ENCODE results near the gene ZMYM4. TPM values are rescaled to one million over a fixed set of nuclear protein-coding genes. Genes with fewer than 3 reads are reported as not detected.

Gene ZMYM4
- total and polyA plus RNA-seq, 10 of the 15 experiments (the other 5 are each of a cell fraction or from before 2014, with no cell fraction given) = 8.0 to 37.0 (median 28.1) TPM

GRCh38 chr1:35386959-35387358, 118.5 kb downstream of the ZMYM4 start:
- FAIRE-seq (no peak), ATAC-seq (no peak), DNase-seq (ENCODE audit: low read depth, low spot score) (no peak)
- H3K9ac ChIP-seq (ENCODE audit: control insufficient read depth, insufficient read depth, low read length) = no peak overlapping the region
- WGBS (ENCODE audit: insufficient coverage, insufficient replicate concordance, low lambda C conversion rate, missing lambda C conversion rate) = 92% methylated on average over 6 of the region's 6 CpGs
- H4K20me1 ChIP-seq (ENCODE audit: control insufficient read depth, insufficient read depth) = no peaks in the 10 kb centered on the region
- ChIA-PET POLR2A (no interaction called here), RAD21 (ENCODE audit: unreplicated experiment) (no interaction called here), CTCF (no interaction called here), SMC1A (ENCODE audit: uncharacterized antibody, unreplicated experiment) (interaction anchor here (1.1 to 1.8 kb wide), 3 partner anchors 8 to 11 kb away, joined by 3 to 5 read pairs (median 3); no protein-coding TSS in a partner anchor)
- no peak overlapping the region for H3K4me2 ChIP-seq (ENCODE audit: control insufficient read depth, insufficient read depth)
- peaks cover 0 to 24% of the 10 kb centered on the region in 2 experiments; a peak in 2 of 4 replicates for H3K36me3 ChIP-seq (ENCODE audit: control insufficient read depth in 2 of 2, insufficient read depth in 2 of 2, low read length in 1 of 2)
- intact Hi-C loops (cut with micrococcal nuclease; ENCODE audit: unreplicated experiment) = no loop called here
- H3K4me3 ChIP-seq = no peak overlapping the region
- in situ Hi-C loops (cut with MboI) = no loop called here
- no peaks in the 10 kb centered on the region for H3K27me3 ChIP-seq (replicated peaks in 1 of 2; ENCODE audit: control insufficient read depth in 2 of 2, insufficient read depth in 2 of 2, low read length in 1 of 2)
- no peaks in the 10 kb centered on the region for H3K4me1 ChIP-seq (ENCODE audit: control insufficient read depth, insufficient read depth, low read length)
- no peaks in the 10 kb centered on the region for H3K9me3 ChIP-seq (replicated peaks; ENCODE audit: control insufficient read depth, insufficient read depth, low read length)
- no peak overlapping the region for H3K27ac ChIP-seq (ENCODE audit: control insufficient read depth, insufficient read depth)
- H2AFZ ChIP-seq (ENCODE audit: control insufficient read depth, low read depth, low read length) = no peak overlapping the region
- TF ChIP-seq MTA3 (IDR thresholded peaks at IDR 0.05; ENCODE audit: borderline replicate concordance, low read length) = no peak
- TF ChIP-seq, protein P1, sequence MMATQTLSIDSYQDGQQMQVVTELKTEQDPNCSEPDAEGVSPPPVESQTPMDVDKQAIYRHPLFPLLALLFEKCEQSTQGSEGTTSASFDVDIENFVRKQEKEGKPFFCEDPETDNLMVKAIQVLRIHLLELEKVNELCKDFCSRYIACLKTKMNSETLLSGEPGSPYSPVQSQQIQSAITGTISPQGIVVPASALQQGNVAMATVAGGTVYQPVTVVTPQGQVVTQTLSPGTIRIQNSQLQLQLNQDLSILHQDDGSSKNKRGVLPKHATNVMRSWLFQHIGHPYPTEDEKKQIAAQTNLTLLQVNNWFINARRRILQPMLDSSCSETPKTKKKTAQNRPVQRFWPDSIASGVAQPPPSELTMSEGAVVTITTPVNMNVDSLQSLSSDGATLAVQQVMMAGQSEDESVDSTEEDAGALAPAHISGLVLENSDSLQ (IDR thresholded peaks at IDR 0.05) = no peak
- TF ChIP-seq SMAD1 (IDR thresholded peaks at IDR 0.05; ENCODE audit: low read depth, partially characterized antibody) = no peak
- no peak for TF ChIP-seq HSF1 (IDR thresholded peaks at IDR 0.05; ENCODE audit: low read depth, low read length)
- H3K79me2 ChIP-seq (ENCODE audit: control insufficient read depth, insufficient read depth, low read length) = no peaks in the 10 kb centered on the region
- no TSS peak for BruUV-seq (replicated peaks)

Measured in GM12878 (cell line).